GM23248 (cell line): ENCODE data around the gene DLG2.

ENCODE experiments used
- EZH2 ChIP-seq: fragments of 200-600 bp; sonication (generic); IDR thresholded peaks from 2 replicates; pipeline ENCODE4 v1.6.1; 2018; ENCODE audit warnings: antibody characterized with exemption, mild to moderate bottlenecking; ENCODE audit not compliant: insufficient read depth, poor library complexity, severe bottlenecking
- EZH2phosphoT487 ChIP-seq: fragments of 200-600 bp; sonication (generic); IDR thresholded peaks from 2 replicates; pipeline ENCODE4 v1.6.1; 2018; ENCODE audit warnings: antibody characterized with exemption, moderate library complexity, mild to moderate bottlenecking, low read depth; ENCODE audit not compliant: insufficient read depth

DNA sequence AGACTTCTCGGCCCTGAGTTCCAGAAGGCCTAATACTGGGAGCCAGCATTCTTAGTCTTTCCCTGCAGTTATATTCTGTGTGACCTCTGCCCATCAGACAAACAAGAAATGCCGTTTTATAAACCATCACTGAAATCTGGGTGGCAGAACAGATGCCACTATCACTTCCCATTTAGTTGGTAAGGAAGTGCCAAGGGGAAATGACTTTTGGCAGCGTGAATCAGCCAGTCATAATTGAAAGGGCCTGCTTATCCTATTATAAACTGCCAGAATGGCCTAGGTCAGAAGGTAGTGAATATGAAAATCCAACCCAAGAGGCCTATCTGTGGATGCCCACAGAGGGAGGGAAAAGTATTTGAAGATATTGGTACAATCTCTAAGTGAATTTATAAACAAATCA lies 1694.1 kb downstream of the DLG2 start:
- TF ChIP-seq EZH2: no peak
- TF ChIP-seq EZH2phosphoT487: no peak
